HG03066 (cell line): ENCODE measurements around the gene VPS50.

Source experiments
- ATAC-seq: cut with Tn5 transposase; IDR thresholded peaks from one replicate; pipeline ENCODE4 v1.9.1; 2021; ENCODE audit warnings: low read depth; ENCODE audit not compliant: unreplicated experiment

The VPS50 gene

GRCh38 chr7:93238131-93238530 is 6.0 kb downstream of the VPS50 start:
- ATAC-seq: no peak

GRCh38 chr7:93238748-93239147 is 6.6 kb downstream of the VPS50 start:
- ATAC-seq: no peak

GRCh38 chr7:93239824-93240223 is 7.7 kb downstream of the VPS50 start:
- ATAC-seq: no peak

GRCh38 chr7:93242106-93242505 is 9.9 kb downstream of the VPS50 start:
- ATAC-seq: no peak

- ATAC-seq: no peak
Observed at GRCh38 chr7:93245525-93246432, 13.6 kb downstream of the VPS50 start.

- no peak for ATAC-seq
Observed at GRCh38 chr7:93249491-93250148, 17.5 kb downstream of the VPS50 start.

GRCh38 chr7:93258661-93259060 is 26.5 kb downstream of the VPS50 start:
- ATAC-seq: no peak

- no peak for ATAC-seq
Observed at GRCh38 chr7:93262535-93262934, 30.4 kb downstream of the VPS50 start.

- no peak for ATAC-seq
Observed at GRCh38 chr7:93265220-93265619, 33.1 kb downstream of the VPS50 start.

- no peak for ATAC-seq
Observed at GRCh38 chr7:93279541-93279940, 47.4 kb downstream of the VPS50 start.

- no peak for ATAC-seq
Observed at GRCh38 chr7:93284908-93285307, 52.7 kb downstream of the VPS50 start.

GRCh38 chr7:93293229-93293628 is 61.1 kb downstream of the VPS50 start:
- no peak for ATAC-seq

- no peak for ATAC-seq
Observed at GRCh38 chr7:93298206-93298605, 66.0 kb downstream of the VPS50 start.

- no peak for ATAC-seq
Observed at GRCh38 chr7:93298671-93299070, 66.5 kb downstream of the VPS50 start.

GRCh38 chr7:93301736-93302135 is 69.6 kb downstream of the VPS50 start:
- ATAC-seq: no peak

GRCh38 chr7:93307131-93307660 is 75.0 kb downstream of the VPS50 start:
- no peak for ATAC-seq

GRCh38 chr7:93307943-93308342 is 75.8 kb downstream of the VPS50 start:
- ATAC-seq: no peak

GRCh38 chr7:93310346-93310745 is 78.2 kb downstream of the VPS50 start:
- ATAC-seq: no peak

GRCh38 chr7:93314449-93314848 is 82.3 kb downstream of the VPS50 start:
- no peak for ATAC-seq

GRCh38 chr7:93315896-93316295 is 83.7 kb downstream of the VPS50 start:
- no peak for ATAC-seq

- no peak for ATAC-seq
Observed at GRCh38 chr7:93316730-93317129, 84.6 kb downstream of the VPS50 start.

GRCh38 chr7:93320887-93321286 is 88.7 kb downstream of the VPS50 start:
- no peak for ATAC-seq
